NCI-H1417 treated with DMSO at 0.1 percent for 48 hours (cell line): ENCODE data around the gene ELOVL6.
A peak's percentile ranks its signal among the peaks of the same experiment; 100 is the strongest.
"Not testable (repeated sequence)": the region's sequence is repeated elsewhere in the genome, so short reads cannot be mapped to it uniquely, and the experiment has no call there.

Source experiments
- DNase-seq: peaks from one replicate; lab custom pipeline; 2025; lab: John Stamatoyannopoulos, UW

The ELOVL6 gene

DNA sequence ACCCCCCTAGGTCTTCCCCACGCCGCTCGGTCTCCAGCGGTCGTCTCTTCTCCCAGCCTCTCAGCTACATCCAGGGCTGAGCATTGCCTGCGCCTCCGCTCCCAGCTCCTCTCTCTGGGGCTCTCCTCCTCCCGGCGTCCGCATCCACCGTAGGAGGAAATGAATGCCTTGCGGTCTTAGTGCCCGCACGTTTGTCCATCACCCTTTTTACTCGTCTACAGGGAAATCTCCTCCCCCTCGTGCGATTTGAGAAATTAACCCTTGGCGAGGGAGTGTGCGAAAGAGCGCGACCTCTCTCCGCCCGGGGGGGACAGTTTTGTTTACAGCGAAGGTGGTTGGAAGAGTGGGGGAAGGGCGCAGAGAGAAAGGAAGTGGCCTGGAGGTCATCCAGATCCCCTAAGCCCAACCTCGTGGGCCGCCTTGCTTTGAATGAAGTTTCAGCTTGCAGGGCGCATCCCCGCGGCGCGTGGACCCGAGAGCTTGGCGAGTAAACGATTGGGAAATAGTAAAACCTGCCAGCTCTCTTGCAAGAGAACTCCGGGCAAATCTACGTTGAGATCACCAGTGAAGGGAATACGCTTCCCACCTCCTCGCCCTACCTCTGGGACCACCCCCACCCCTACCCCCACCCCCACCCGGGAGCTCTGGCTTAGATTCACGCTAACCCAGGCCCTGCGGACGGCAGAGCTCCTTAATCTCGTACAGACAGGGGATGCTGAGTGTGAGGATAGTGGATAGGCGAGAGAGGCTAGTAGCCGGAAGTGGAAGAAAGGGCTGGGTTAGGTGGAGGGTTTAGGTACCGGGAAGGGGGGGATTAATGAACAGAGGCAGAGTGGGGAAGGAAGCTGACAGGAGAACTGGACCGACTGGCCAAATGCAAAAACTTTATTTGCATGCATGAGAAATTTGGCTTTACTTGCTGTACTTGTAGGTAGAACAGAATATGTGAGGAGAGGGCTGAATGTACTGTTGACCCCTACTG is at the start of gene ELOVL6:
Gene ELOVL6, minus strand, starts transcription at position 181 of the 982 bp plus-strand sequence. CDS start 280 bp downstream, outside the sequence.
- peak; percentile 44 for DNase-seq

- no peak for DNase-seq
Measured at GRCh38 chr4:110248100-110248499, 49.7 kb upstream of the ELOVL6 start.

DNA sequence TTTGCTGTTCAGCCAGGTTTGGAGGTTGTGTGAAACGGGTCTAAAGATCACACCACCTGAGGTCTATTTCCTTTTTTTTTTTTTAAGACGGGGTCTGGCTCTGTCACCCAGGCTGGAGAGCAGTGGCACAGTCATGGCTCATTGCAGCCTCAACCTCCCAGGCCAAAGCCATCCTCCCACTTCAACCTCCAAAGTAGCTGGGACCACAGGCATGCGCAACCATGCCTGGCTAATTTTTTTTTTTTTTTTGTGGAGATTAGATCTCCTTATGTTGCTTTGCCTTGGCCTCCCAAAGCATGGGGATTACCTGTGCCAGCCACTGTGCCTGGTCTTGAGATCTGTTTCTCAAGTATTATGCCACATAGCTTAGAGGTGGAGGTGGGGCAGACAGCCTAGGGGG is 49.2 kb upstream of the ELOVL6 start:
- DNase-seq: no peak

DNA sequence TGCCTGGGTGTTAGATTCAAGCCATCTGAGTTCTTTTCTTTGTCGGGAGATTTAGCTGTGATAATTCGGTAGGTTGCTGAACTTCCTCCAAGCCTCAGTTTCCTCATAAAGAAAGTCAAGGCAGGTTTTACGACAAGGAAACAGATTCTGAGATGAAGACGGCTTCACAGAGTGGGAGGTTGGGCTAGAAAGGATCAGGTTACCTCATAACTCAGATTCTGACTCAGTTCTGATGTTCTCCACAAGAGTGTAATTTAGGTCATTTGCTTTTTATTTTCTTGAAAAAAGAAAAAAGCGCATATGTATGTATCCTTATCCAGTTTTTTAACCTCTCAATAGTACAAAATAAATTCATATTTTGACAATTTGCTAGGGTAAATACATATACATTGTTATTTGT is 47.2 kb upstream of the ELOVL6 start:
- DNase-seq: no peak

- no peak for DNase-seq
Measured at GRCh38 chr4:110236324-110236723, 37.9 kb upstream of the ELOVL6 start.

DNA sequence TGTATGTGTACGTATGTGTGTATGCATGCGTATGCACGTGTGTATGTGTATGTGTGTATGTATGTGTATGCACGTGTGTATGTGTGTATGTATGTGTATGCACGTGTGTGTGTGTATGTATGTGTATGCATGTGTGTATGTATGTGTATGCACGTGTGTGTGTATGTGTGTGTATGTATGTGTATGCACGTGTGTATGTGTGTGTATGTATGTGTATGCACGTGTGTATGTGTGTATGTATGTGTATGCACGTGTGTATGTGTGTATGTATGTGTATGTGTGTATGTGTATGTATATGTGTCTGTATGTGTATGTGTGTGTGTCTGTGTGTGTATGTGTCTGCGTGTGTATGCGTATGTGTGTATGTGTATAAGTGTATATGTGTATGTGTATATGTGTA is 35.2 kb upstream of the ELOVL6 start:
- DNase-seq: not testable (repeated sequence)

DNA sequence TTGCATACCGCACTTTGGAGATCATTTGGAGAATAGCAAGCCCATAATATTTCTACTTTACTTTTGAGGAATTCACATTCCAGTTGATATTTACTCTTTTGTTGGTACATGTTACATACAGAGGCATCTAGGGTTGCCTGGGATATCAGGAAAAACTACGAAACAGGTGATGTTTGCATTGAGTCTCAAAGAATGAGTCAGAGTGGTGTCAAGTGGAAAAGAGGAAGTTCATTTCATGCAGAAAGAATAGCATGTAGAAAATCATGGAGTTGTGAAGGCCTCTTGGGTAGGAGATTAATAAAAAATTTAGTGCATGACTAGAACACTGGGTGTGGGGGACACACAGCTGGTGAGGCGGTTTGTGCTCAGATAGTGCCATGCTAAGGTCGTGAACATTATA is 33.5 kb upstream of the ELOVL6 start:
- no peak for DNase-seq

DNA sequence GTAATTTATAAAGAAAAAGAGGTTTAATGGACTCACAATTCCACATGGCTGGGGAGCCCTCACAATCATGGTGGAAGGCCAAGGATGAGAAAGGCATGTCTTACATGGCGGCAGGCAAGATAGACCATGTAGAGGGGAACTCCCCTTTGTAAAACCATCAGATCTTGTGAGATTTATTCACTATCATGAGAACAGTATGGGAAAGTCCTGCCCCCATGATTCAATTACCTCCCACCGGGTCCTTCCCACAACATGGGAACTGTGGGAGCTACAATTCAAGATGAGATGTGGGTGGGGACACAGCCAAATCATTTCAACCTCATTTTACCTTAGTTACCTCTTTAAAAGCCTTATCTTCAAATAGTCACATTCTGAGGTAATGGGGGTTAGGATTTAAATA is 30.9 kb upstream of the ELOVL6 start:
- no peak for DNase-seq

DNA sequence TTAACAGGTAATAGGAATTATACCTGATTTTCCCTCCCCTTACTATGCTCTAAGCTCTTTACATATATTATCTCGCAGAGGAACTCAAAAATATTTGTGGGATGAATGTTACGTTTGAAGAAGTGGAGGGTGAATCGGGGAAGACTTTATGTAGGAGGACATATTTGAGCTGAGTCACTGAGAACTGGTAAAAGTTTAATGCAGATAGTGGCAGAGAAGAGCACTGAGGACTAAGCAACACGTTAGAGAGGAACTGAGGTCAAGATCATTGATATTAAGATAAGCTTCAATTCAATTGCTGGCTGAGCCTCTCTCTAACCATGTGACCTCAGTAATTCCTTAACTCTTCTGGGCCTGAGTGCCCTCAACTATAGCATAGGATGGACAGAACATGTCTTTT is 26.4 kb upstream of the ELOVL6 start:
- DNase-seq: no peak

- no peak for DNase-seq
Measured at GRCh38 chr4:110224142-110224541, 25.7 kb upstream of the ELOVL6 start.

DNA sequence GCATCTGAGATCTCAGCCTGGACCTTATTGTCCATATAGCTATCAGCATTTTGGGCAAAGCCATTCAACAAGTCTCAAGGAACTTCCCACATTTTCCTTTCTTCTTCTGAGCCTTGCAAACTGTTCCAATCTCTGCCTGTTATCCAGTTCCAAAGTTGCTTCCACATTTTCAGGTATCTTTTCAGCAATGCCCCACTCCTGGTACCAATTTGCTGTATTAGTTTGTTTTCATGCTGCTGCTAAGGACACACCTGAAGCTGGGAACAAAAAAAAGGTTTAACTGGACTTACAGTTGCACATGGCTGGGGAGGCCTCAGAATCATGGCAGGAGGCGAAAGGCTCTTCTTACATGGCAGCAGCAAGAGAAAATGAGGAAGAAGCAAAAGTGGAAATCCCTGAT is 20.5 kb upstream of the ELOVL6 start:
- DNase-seq: not testable (repeated sequence)

- DNase-seq: not testable (repeated sequence)
Measured at GRCh38 chr4:110217181-110217580, 18.8 kb upstream of the ELOVL6 start.

DNA sequence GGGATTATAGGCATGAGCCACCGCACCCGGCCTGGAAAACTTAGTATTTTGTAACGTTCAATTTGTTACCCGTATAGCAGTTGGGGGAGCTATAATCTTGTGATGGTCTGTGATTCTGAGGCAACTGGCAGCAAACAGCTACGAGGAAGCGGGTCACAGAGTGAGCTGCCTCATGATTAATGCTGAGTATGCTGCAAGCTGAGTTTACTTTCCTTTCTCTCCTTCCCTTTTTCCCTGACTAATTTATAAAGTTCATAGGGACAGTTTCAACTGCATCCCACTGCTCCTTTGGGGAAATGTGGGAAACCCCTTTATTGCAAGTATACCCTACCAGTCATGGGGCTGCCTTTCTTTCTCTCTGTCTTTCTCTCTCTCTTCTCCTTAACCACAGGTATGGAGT is 17.7 kb upstream of the ELOVL6 start:
- DNase-seq: no peak

DNA sequence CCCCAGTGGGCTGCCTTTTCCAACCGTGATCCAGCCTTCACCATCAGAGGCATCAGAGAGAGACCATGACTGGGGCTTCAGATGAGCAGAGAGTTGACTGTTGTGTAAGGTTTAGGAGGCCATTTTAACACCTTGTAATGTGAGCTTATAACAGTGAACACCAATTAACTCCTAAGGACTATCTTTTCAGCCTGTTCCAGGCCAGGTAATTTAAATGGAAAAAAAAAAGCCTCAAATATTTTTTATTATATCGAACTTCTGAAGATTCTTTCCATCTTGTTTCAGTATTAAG is 13.3 kb upstream of the ELOVL6 start:
- no peak for DNase-seq

- no peak for DNase-seq
Measured at GRCh38 chr4:110211007-110211769, 12.8 kb upstream of the ELOVL6 start.

DNA sequence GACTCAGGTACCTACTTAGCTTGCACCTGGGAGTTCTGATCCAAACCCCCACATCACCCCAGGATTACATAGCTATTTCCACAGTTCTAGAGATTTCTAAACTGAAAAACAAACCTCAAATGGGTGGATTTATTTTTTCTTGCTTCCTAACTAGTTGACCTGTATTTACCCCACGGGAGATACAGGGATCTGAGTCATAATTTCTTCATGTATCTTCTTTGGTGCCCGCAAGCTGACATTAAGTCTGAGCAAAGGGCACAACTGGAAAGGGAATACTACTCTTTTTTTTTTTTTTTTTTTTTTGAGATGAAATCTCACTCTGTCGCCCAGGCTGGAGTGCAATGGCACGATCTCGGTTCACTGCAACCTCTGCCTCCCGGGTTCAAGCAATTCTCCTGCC is 10.0 kb upstream of the ELOVL6 start:
- DNase-seq: no peak

DNA sequence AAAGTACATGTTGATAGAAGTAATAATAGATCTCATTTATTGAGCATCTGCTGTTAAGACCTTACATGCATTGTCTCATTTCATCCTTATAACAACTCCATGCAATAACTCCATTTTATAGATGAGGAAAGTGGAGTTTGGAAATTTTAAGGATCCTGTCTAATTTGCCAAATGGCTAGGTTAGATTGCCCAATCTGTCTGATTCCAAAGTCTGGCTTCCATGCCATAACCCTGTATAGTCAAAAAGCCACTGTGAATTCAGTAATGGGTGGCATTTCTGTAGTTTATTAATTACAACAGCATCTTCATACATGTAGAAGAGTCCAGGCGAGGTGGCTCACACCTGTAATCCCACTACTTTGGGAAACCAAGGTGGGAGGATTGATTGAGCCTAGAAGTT is 8.8 kb upstream of the ELOVL6 start:
- no peak for DNase-seq

DNA sequence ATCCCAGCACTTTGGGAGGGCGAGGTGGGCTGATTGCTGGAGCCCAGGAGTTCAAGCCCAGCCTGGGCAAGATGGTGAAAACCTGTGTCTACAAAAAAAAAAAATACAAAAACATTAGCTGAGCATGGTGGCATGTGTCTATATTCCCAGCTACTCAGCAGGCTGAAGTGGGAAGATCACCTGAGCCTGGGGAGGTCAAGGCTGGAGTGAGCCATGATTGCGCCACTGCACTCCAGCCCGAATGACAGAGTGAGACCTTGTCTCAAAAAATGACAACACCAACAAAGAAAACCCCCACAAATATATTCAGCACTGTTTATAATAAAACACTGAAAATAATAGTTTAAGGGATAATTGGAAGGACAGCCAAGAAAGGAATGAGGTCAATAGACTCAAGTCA is 3.6 kb upstream of the ELOVL6 start:
- no peak for DNase-seq

DNA sequence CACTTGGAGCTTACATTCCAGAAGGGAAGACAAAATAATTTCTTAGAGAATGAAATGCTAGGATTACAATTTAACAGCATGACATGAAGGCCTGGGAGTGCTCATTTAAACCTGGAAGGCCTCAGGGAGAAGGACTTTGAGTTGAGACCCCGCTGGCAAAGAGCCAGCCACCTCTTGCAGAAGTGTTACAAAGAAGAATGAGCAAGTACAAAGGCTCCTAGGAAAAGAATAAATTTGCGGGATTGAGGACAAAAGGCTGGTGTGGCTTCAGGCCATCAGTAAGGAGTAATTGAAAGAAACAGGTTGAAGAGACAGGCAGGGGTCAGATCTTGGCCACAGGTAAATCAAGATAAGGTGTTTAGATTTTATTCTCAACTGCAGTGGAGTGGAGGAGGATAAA is 3.1 kb upstream of the ELOVL6 start:
- DNase-seq: no peak

DNA sequence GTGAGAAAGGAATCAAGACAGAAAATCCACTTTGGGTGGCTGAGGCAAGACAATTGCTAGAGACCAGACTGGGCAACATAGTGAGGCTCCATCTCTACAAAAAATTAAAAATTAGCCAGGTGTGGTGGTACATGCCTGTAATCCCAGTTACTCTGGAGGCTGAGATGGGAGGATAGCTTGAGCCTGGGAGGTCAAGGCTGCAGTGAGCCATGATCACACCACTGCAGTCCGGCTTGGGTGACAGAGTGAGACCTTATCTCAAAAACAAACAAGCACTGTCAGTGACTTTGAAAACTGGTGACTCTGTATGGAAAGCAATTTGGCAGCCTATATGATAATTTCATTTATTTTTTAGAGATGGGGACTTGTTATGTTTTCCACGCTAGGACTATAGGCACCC is 2.3 kb upstream of the ELOVL6 start:
- no peak for DNase-seq

DNA sequence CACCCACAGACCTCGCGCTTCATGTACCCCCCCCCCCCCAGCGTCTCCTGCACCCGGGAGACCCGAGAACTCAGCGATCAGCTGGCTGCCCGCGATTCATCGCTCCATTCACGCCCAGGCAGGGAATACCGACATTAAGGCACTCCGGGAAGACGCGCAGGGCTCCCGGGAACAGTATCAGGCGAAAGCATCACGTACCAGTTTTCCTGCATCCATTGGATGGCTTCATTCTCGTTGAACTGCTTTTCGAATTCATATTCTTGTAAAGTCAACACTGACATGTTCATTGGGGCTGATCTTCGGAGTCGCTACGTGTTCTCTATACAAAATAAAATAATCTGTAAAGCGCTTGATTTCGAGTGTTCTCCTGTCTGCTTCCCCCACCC is 373 bp downstream of the ELOVL6 start:
- no peak for DNase-seq

- no peak for DNase-seq
Measured at GRCh38 chr4:110197529-110198042, 829 bp downstream of the ELOVL6 start.

DNA sequence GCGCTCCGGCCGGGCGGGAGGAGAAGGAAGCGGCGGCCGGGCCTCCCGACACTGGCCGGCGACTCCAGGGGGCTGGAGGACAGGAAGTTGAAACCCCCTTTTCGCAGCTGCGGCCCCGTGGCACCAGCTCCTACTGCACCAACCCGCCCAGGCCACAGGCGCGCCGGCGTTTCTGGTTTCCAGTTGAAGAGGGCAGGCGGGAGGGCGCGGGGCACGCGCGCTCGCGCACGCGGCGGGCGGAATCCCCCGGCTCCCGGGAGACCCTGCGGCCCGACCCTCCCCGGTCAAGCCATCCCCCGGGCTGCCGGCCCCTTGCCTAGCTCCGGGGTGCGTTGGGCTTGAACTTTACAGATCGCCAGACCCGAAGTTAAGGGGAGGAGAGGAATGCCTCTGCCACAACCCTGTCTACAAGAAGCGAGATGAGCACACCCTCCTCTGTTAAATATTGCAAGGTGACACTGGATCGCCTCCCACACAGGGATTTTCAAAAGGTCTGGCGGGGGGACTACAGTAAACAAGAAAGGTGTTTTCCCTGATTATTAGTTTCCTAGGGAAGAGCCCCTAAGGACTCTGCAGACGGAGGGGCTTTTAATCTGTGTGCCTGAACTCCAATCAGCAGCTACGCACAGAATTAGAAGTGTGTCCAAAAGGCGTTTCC is 1.4 kb downstream of the ELOVL6 start:
- no peak for DNase-seq
